ENCODE results near the gene TSPEAR. TPM values are rescaled to one million over a fixed set of nuclear protein-coding genes. Genes with fewer than 3 reads are reported as not detected.

The TSPEAR gene
- not detected for total RNA-seq

DNA sequence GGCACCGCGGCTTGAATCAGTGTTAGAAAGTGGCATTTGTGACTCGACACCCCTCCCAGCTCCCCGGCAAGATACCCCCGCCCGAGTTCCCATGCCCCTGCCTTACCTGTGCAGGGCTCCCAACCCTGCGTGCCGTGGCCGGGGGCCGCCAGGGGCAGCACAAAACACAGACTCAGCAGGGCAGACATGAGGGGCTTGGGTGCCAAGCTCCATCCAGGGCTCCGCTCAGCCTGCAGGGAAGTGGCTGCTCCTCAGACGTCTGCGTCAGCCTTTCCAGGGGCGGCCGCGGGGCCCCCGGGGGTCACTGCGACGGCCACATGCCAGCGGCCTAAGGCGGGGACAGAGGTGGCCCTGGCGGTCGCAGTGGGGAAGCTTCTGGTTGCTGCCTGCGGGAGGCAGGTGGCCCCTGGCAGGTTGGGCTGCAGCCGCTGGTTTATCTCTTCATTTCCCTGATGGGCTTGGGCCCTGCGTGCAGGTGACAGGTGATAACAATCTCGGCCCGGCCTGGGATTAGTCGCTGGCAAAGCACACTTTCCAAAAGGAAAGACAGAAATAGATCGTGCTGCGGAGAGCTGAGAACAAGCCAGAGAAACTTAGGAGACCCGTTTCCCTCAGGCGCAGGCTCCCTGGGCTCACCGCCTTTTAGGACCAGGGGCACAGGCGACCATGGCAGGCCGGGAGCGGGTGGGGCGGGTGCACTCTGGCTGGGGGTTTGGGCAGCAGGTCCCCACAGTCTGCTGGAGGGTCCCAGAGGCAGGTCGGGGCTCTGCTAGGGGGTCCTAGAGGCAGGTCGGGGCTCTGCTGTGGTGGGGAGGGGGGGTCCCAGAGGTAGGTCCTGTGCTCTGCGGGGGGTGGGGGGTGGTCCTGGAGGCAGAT, at the start of gene TSPEAR:
TSPEAR (minus strand) TSS at position 246 of the 876 bp plus-strand sequence; CDS start at position 188, 58 bp downstream.
- Histone ChIP-seq H3K36me3 (no peaks in the 10 kb centered on the region), H3K4me3 (no peak within 1 kb of the TSS), H3K4me1 (ENCODE audit: control insufficient read depth in 1 of 2, low read depth in 2 of 2) (no peaks in the 10 kb centered on the region), H3K9me3 (no peaks in the 10 kb centered on the region), H3K27me3 (replicated peaks; ENCODE audit: insufficient read depth) (peaks cover 4% of the 10 kb centered on the region), H3K27ac (no peak within 1 kb of the TSS)
- TF ChIP-seq, protein P1, sequence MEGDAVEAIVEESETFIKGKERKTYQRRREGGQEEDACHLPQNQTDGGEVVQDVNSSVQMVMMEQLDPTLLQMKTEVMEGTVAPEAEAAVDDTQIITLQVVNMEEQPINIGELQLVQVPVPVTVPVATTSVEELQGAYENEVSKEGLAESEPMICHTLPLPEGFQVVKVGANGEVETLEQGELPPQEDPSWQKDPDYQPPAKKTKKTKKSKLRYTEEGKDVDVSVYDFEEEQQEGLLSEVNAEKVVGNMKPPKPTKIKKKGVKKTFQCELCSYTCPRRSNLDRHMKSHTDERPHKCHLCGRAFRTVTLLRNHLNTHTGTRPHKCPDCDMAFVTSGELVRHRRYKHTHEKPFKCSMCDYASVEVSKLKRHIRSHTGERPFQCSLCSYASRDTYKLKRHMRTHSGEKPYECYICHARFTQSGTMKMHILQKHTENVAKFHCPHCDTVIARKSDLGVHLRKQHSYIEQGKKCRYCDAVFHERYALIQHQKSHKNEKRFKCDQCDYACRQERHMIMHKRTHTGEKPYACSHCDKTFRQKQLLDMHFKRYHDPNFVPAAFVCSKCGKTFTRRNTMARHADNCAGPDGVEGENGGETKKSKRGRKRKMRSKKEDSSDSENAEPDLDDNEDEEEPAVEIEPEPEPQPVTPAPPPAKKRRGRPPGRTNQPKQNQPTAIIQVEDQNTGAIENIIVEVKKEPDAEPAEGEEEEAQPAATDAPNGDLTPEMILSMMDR (IDR thresholded peaks at IDR 0.05), result no peak
- DNase-seq (ENCODE audit: low spot score) (no peak), ATAC-seq (ENCODE audit: insufficient number of reproducible peaks, low FRiP score, low read depth) (no peak)

DNA sequence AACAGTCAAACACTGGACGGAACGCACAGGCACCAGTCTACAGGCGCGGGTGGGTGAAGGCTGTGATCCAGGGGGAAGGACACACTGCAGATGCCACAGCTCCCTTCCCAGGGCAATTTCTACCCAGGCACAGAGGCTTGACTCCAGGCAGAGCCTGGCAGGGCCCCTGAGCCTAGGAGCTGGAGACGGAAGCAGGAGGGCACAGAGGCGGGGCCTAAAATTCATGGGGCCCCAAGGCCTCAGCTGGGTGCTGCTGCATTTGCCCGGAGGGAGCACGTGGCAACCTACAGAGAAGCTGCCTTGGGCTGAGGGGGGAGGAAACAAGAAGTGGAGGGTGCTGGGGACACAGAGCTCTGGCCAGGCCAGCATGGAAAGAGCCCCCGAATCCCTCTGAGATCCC, 49.0 kb upstream of the TSPEAR start:
- TF ChIP-seq, protein P1 (IDR thresholded peaks at IDR 0.05), result no peak
- Histone ChIP-seq H3K4me3 (no peak overlapping the region), H3K9me3 (no peaks in the 10 kb centered on the region), H3K36me3 (no peaks in the 10 kb centered on the region), H3K27ac (no peak overlapping the region), H3K27me3 (replicated peaks; ENCODE audit: insufficient read depth) (no peaks in the 10 kb centered on the region), H3K4me1 (ENCODE audit: control insufficient read depth in 1 of 2, low read depth in 2 of 2) (no peaks in the 10 kb centered on the region)
- ATAC-seq (ENCODE audit: insufficient number of reproducible peaks, low FRiP score, low read depth) (no peak), DNase-seq (ENCODE audit: low spot score) (no peak)

DNA sequence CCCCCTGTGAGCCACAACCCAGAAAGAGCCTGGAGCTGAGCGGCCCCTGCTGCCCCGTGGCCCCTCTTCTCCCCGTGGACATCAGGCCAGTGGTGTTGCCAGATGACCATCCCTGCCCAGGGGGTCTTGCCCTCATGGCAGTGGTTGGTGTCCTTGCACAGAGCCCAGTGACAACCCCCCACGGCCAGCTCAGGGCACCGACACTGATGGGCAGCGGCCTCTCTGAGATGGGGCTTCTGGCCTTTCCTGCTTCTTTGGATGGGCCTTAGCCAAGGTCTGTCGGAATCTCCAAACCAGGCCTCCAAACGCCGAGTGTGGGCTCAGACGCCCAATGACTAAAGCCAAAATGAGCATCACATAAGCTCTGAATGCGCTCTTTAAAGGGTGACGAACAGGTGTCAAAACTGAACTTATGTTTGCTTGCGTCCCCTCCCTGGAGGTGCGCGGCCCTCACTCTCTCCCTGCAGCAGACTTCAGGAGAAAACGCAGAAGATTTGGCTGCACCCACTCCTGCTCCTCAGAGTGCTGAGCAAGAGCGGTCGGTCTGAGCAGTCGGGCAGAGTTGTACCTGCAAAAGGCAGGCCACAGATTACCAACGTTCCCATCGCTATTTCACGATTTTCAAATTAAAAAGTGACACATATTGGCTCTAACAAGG, 48.4 kb upstream of the TSPEAR start:
- Histone ChIP-seq H3K4me1 (ENCODE audit: control insufficient read depth in 1 of 2, low read depth in 2 of 2) (no peaks in the 10 kb centered on the region), H3K9me3 (no peaks in the 10 kb centered on the region), H3K4me3 (no peak overlapping the region), H3K27me3 (replicated peaks; ENCODE audit: insufficient read depth) (no peaks in the 10 kb centered on the region), H3K27ac (no peak overlapping the region), H3K36me3 (no peaks in the 10 kb centered on the region)
- TF ChIP-seq, protein P1 (IDR thresholded peaks at IDR 0.05), result no peak
- ATAC-seq (ENCODE audit: insufficient number of reproducible peaks, low FRiP score, low read depth), result no peak
- DNase-seq (ENCODE audit: low spot score), result no peak

DNA sequence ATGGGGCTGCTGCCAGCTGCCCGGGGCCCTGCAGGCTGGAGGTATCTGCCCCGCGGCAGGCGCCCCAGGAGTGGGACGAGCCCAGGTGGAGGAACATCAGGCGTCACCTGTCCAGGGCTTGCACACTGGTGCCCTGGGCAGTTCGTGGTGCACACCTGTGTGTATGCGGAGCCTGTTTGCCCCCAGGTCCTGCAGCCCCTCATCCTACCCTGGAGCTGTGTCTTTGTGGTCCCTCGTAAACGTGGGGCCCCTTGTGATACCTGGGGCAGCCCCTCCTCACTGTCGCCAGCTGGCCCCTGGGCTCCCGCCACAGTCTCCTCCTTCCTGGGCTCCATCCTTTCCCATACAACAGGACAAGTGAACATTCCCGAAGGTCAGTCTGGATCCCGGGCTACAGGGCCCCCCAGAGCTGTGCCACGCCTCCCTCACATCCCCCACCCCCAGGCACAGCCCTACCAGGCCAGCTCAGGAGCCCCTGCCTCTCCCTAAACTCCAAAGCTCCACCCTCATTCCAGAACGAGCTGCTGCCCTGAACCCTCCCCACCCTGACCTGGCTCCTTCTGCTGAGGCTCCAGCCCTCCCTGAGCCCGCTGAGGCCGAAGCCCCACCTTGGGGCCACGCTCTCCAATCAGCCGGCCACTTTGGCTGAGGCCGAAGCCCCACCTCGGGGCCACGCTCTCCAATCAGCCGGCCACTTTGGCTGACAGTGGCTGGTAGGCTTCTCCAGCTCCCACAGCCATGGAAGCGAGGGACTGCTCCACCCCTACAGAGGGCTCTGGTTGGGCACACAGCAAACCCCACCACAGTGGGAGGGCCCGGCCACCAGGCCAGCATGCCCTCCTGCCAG, 47.6 kb upstream of the TSPEAR start:
- H3K27me3 ChIP-seq (replicated peaks; ENCODE audit: insufficient read depth), result no peaks in the 10 kb centered on the region
- no peak for ATAC-seq (ENCODE audit: insufficient number of reproducible peaks, low FRiP score, low read depth)
- H3K36me3 ChIP-seq, result no peaks in the 10 kb centered on the region
- H3K27ac ChIP-seq, result no peak overlapping the region
- H3K4me3 ChIP-seq, result no peak overlapping the region
- TF ChIP-seq, protein P1 (IDR thresholded peaks at IDR 0.05), result no peak
- H3K4me1 ChIP-seq (ENCODE audit: control insufficient read depth in 1 of 2, low read depth in 2 of 2), result no peaks in the 10 kb centered on the region
- H3K9me3 ChIP-seq, result no peaks in the 10 kb centered on the region
- no peak for DNase-seq (ENCODE audit: low spot score)
